ENCODE results near the gene C2orf49.

Gene C2orf49

DNA sequence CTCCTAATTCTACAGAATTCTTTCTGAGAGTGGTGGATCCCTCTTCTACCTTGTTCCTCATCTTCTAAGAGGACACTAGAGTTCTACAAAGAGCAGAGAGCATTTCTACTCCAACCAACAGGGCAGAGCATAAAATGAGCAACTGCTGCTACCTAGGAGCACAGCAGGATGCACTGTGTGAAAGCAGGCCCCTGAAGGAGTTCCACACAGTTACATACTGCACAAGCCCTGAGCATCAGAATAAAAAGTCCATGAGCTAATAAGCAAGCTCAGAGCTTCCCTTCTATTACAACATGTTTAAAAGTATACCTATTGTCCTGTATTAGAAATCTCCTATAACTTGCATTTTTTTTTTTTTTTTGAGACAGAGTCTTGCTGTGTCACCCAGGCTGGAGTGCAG is 53.1 kb downstream of the C2orf49 start:
- H3K4me3 ChIP-seq (ENCODE audit: low read length) = no peak overlapping the region
- no peak for TF ChIP-seq CTCF (conservative IDR thresholded peaks at IDR 0.05; ENCODE audit: low read depth, low read length)

GRCh38 chr2:105391058-105391627 is 53.8 kb downstream of the C2orf49 start:
- no peak for TF ChIP-seq CTCF (conservative IDR thresholded peaks at IDR 0.05; ENCODE audit: low read depth, low read length)
- no peak overlapping the region for H3K4me3 ChIP-seq (ENCODE audit: low read length)
- DNase-seq (ENCODE audit: low read depth) = no peak

More for the DNA sequence above, 53.1 kb downstream of the C2orf49 start:
- no peak for DNase-seq (ENCODE audit: low read depth)

DNA sequence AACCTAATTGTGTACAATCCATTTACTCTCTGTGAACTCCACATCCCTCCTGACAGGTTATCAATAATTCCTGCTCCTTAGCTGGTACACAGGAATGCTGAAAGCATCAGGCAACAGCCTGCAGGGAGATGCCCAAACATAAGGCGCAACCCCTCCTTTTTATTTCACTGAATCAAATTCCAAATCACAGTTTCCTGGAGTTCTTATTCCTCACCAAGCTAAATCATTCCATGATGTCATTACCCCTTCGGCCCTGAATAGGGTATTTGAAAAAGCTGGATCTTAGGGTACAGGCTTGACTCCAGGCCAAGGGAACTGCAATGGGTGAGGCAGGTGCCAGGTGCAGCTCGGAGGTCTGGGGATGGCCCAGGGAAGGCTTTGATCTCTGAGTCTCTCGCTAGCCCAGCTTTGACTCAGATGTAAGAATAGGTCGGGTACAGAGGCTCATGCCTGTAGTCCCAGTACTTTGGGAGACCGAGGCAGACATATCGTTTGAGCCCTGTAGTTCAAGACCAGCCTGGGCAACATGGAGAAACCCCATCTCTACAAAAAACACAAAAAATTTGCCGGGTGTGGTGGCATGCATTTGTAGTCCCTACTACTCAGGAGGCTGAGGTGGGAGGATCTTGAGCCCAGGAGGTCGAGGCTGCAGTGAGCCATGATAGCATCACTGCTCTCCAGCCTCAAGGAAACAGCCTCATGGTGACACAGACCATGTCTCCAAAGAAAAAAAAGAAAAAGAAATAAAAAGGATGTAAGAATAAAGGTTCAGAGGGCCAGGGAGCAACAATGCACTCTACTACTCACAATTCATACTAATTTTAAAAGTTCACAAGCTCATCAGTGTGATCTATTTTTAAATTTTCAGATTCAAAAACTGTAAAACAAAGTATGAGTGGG is 54.7 kb downstream of the C2orf49 start:
- TF ChIP-seq CTCF (conservative IDR thresholded peaks at IDR 0.05; ENCODE audit: low read depth, low read length) = no peak
- no peak overlapping the region for H3K4me3 ChIP-seq (ENCODE audit: low read length)
- DNase-seq (ENCODE audit: low read depth) = no peak

GRCh38 chr2:105393373-105394055 is 56.2 kb downstream of the C2orf49 start:
- no peak for TF ChIP-seq CTCF (conservative IDR thresholded peaks at IDR 0.05; ENCODE audit: low read depth, low read length)
- DNase-seq (ENCODE audit: low read depth) = no peak
- H3K4me3 ChIP-seq (ENCODE audit: low read length) = no peak overlapping the region

DNA sequence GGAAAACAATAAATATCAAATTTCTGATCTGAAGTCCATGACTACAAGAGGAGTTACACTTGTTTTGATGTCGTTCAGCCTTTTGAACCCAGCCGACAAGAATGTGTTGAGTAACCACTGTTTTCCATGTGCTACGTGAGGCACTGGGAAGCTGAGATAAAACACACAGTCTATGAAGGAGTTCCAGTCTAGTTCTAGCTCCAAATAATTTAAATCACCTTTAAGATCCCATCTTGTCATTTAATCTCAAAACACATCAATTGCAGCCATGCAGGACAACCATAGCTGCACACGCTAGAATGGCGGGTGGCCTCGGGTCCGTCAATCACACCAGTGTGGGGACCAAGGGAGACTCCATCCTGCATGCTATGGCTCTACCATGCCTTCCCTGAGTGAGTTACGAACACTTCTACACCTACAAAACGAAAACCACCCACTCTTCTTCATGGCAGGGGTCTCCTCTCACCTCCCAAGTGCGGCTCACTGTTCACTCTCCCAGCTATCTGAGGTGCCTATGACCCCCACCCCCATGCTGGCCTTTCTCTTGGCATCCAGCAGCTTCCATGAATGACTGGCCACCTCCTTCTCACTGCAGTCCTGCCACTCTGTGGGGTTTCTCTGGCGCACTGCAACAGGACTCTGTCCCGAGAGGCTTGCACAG is 57.7 kb downstream of the C2orf49 start:
- H3K4me3 ChIP-seq (ENCODE audit: low read length) = no peak overlapping the region
- DNase-seq (ENCODE audit: low read depth) = no peak
- no peak for TF ChIP-seq CTCF (conservative IDR thresholded peaks at IDR 0.05; ENCODE audit: low read depth, low read length)

DNA sequence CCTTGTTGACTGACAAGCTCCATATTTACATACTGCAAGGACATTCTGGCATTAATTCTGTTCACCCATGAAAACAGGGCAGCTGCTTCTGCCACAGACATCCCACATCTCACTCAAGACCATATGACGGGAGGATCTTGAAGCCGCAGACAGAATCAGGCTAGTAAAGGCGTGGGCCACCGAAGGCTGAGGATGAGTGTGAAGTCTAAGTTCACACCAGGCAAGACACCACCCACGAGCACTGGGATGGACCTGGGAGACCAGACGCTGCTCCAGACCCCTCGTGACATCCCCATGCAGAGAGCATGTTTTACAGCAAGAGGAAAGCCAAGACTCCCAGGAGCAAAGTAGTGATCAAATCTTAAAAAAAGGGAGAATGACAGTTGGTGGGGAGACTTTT is 58.4 kb downstream of the C2orf49 start:
- TF ChIP-seq CTCF (conservative IDR thresholded peaks at IDR 0.05; ENCODE audit: low read depth, low read length) = no peak

More for the DNA sequence above, 58.4 kb downstream of the C2orf49 start:
- DNase-seq (ENCODE audit: low read depth) = no peak
- H3K4me3 ChIP-seq (ENCODE audit: low read length) = no peak overlapping the region
